Motor neuron (in vitro differentiated cells): ENCODE measurements around the gene UROD. TPM values are rescaled to one million over a fixed set of nuclear protein-coding genes. Genes with fewer than 3 reads are reported as not detected.
"Not testable (repeated sequence)": the region's sequence is repeated elsewhere in the genome, so short reads cannot be mapped to it uniquely, and the experiment has no call there.

Experiments used
- ATAC-seq, 8 experiments: fragments of 200-7000 bp; cut with Tn5 transposase; replicated peaks in 6 of 8; 2 replicates each; pipeline ENCODE4 v1.8.0; 2021; ENCODE audit warnings: mild to moderate bottlenecking in 8 of 8, moderate library complexity in 8 of 8
- H3K27ac ChIP-seq, 2 donors: fragments of 250-450 bp; sonication (Bioruptor Pico); 2 replicates each; pipeline ENCODE4 v1.9.0; 2021; ENCODE audit warnings: antibody characterized with exemption in 2 of 2, mild to moderate bottlenecking in 2 of 2, moderate library complexity in 1 of 2
- H3K4me1 ChIP-seq, 2 donors: fragments of 250-450 bp; sonication (Bioruptor Pico); replicated peaks in 1 of 2; 2 replicates each; pipeline ENCODE4 v1.6.1; 2021; ENCODE audit warnings: antibody characterized with exemption in 2 of 2, mild to moderate bottlenecking in 2 of 2, moderate library complexity in 1 of 2
- H3K4me3 ChIP-seq, 5 donors: fragments of 250-450 bp; sonication (Bioruptor Pico); 2 replicates each; pipeline ENCODE4 v1.9.0; 2021; ENCODE audit warnings: antibody characterized with exemption in 5 of 5, mild to moderate bottlenecking in 5 of 5, moderate library complexity in 4 of 5
- WGBS, 10 experiments: fragments of 450-650 bp; shearing (Covaris generic); methylation state at CpG; one replicate each; pipeline ENCODE4 v1.0.0; 2022; 5-methylcytosine and 5-hydroxymethylcytosine counted together
- in situ Hi-C, 9 experiments: fragments of 400-800 bp; cut with MboI; loops; one replicate each; pipeline ENCODE4 v1.15.0; 2021; ENCODE audit warnings: low sequenced_read_pairs in 9 of 9, low pct_unique_long_range_greater_than_20kb in 2 of 9; ENCODE audit not compliant: unreplicated experiment in 9 of 9
- total RNA-seq, 8 experiments: library from RNA; unstranded; fragments of 300-600 nt; gene quantifications; 2 replicates each; pipeline versions ENCODE4 v1.2.3 to v1.2.4, GENCODE V29; 2022

UROD gene
- total RNA-seq, 8 experiments from 2014 or later, result 60.9 to 229 (median 99.3) TPM

GRCh38 chr1:44999232-44999631, 12.8 kb upstream of the UROD start:
- in situ Hi-C loops, result loop anchor here in 2 of 9 experiments (10.0 to 25.0 kb wide), 2 partner anchors 162 to 164 kb away; partner anchors contain the start of gene PTCH2 (in 1 of the 2)
- no peak overlapping the region for H3K27ac ChIP-seq
- no peak for ATAC-seq
- peaks cover 0 to 4% of the 10 kb centered on the region in 2 donors for H3K4me1 ChIP-seq
- no peak overlapping the region for H3K4me3 ChIP-seq
- WGBS, 10 experiments, result 67 to 100% (median 83%) methylated on average over 1 to 3 of the region's 3 CpGs

- peak in 7 of 8 experiments; percentile 16 to 45 (median 23) for ATAC-seq
- WGBS, 10 experiments, result 0 to 94% (median 78%) methylated on average over 1 to 4 of the region's 7 CpGs; no CpG with 5 or more reads in 5 of the 10 experiments
- H3K4me1 ChIP-seq, result no peaks in the 10 kb centered on the region
- H3K4me3 ChIP-seq, result no peak overlapping the region
- H3K27ac ChIP-seq, result no peak overlapping the region
- in situ Hi-C loops, result loop anchor here in 7 of 9 experiments (10.0 to 25.0 kb wide), 5 partner anchors 164 to 486 kb away; partner anchors contain the start of genes TESK2 (in 3 of the 7) and PTCH2 (in 1 of the 7)
These were observed 11.0 kb upstream of the UROD start for GRCh38 chr1:45001011-45001481.

- not testable (repeated sequence) for H3K4me1 ChIP-seq, ATAC-seq, H3K4me3 ChIP-seq, H3K27ac ChIP-seq
- in situ Hi-C loops, result loop anchor here in 7 of 9 experiments (10.0 to 25.0 kb wide), 5 partner anchors 164 to 486 kb away; partner anchors contain the start of genes TESK2 (in 3 of the 7) and PTCH2 (in 1 of the 7)
- WGBS, 10 experiments, result 63 to 100% (median 91%) methylated on average over 1 to 8 of the region's 8 CpGs; no CpG with 5 or more reads in 3 of the 10 experiments
These were observed 10.5 kb upstream of the UROD start for GRCh38 chr1:45001576-45001975.

GRCh38 chr1:45002650-45003645, 9.1 kb upstream of the UROD start:
- peak in 2 of 8 experiments; percentile 9 to 54 for ATAC-seq
- in situ Hi-C loops, result loop anchor here in 7 of 9 experiments (10.0 to 25.0 kb wide), 5 partner anchors 166 to 484 kb away; partner anchors contain the start of genes TESK2 (in 3 of the 7) and PTCH2 (in 1 of the 7)
- H3K4me1 ChIP-seq, result no peaks in the 10 kb centered on the region
- WGBS, 10 experiments, result 67 to 100% (median 83%) methylated on average over 1 to 7 of the region's 17 CpGs; no CpG with 5 or more reads in 4 of the 10 experiments
- no peak overlapping the region for H3K27ac ChIP-seq
- no peak overlapping the region for H3K4me3 ChIP-seq

- no peak overlapping the region for H3K27ac ChIP-seq
- no peaks in the 10 kb centered on the region for H3K4me1 ChIP-seq
- no peak overlapping the region for H3K4me3 ChIP-seq
- 56 to 100% (median 92%) methylated on average over 2 to 12 of the region's 14 CpGs; no CpG with 5 or more reads in 3 of the 10 experiments for WGBS, 10 experiments
- in situ Hi-C loops, result loop anchor here in 7 of 9 experiments (10.0 to 25.0 kb wide), 5 partner anchors 166 to 484 kb away; partner anchors contain the start of genes TESK2 (in 3 of the 7) and PTCH2 (in 1 of the 7)
- ATAC-seq, result peak in 2 of 8 experiments; percentile 11 to 20
These were observed 8.3 kb upstream of the UROD start for GRCh38 chr1:45003741-45004140.

- Histone ChIP-seq H3K4me1 (peaks cover 0 to under 1% of the 10 kb centered on the region in 2 donors), H3K4me3 (no peak overlapping the region), H3K27ac (no peak overlapping the region)
- ATAC-seq, result no peak
- WGBS, 10 experiments, result 20 to 92% (median 84%) methylated on average over 1 to 7 of the region's 7 CpGs; no CpG with 5 or more reads in 4 of the 10 experiments
- in situ Hi-C loops, result loop anchor here in 7 of 9 experiments (10.0 to 25.0 kb wide), 5 partner anchors 167 to 483 kb away; partner anchors contain the start of genes TESK2 (in 3 of the 7) and PTCH2 (in 1 of the 7)
These were observed 7.7 kb upstream of the UROD start for GRCh38 chr1:45004281-45004920.

- Histone ChIP-seq H3K4me3 (no peak overlapping the region), H3K4me1 (peaks cover 4 to 8% of the 10 kb centered on the region in 2 donors), H3K27ac (no peak overlapping the region)
- no peak for ATAC-seq
- 53 to 100% (median 89%) methylated on average over 2 to 6 of the region's 6 CpGs; no CpG with 5 or more reads in 3 of the 10 experiments for WGBS, 10 experiments
- in situ Hi-C loops, result loop anchor here in 7 of 9 experiments (10.0 to 25.0 kb wide), 5 partner anchors 168 to 482 kb away; partner anchors contain the start of genes TESK2 (in 3 of the 7) and PTCH2 (in 1 of the 7)
These were observed 6.3 kb upstream of the UROD start for GRCh38 chr1:45005761-45006160.

- in situ Hi-C loops, result loop anchor here in 7 of 9 experiments (10.0 to 25.0 kb wide), 5 partner anchors 170 to 480 kb away; partner anchors contain the start of genes TESK2 (in 3 of the 7) and PTCH2 (in 1 of the 7)
- Histone ChIP-seq H3K27ac (no peak overlapping the region), H3K4me3 (no peak overlapping the region), H3K4me1 (peaks cover 10 to 14% of the 10 kb centered on the region in 2 donors)
- no peak for ATAC-seq
- 67 to 92% (median 83%) methylated on average over 2 to 5 of the region's 11 CpGs; no CpG with 5 or more reads in 3 of the 10 experiments for WGBS, 10 experiments
These were observed 4.7 kb upstream of the UROD start for GRCh38 chr1:45007311-45007710.

- H3K4me3 ChIP-seq, result no peak overlapping the region
- in situ Hi-C loops, result loop anchor here in 7 of 9 experiments (10.0 to 25.0 kb wide), 5 partner anchors 171 to 479 kb away; partner anchors contain the start of genes TESK2 (in 3 of the 7) and PTCH2 (in 1 of the 7)
- no peak for ATAC-seq
- H3K4me1 ChIP-seq, result peaks cover 10 to 17% of the 10 kb centered on the region in 2 donors
- WGBS, 10 experiments, result 71 to 100% (median 89%) methylated on average over 1 to 3 of the region's 3 CpGs; no CpG with 5 or more reads in 4 of the 10 experiments
- no peak overlapping the region for H3K27ac ChIP-seq
These were observed 4.0 kb upstream of the UROD start for GRCh38 chr1:45008076-45008475.

GRCh38 chr1:45008516-45008915, 3.5 kb upstream of the UROD start:
- Histone ChIP-seq H3K4me3 (no peak overlapping the region), H3K4me1 (peaks cover 10 to 21% of the 10 kb centered on the region in 2 donors), H3K27ac (no peak overlapping the region)
- in situ Hi-C loops, result loop anchor here in 7 of 9 experiments (10.0 to 25.0 kb wide), 5 partner anchors 171 to 479 kb away; partner anchors contain the start of genes TESK2 (in 3 of the 7) and PTCH2 (in 1 of the 7)
- ATAC-seq, result no peak
- 83 to 100% (median 90%) methylated on average over 2 to 9 of the region's 12 CpGs; no CpG with 5 or more reads in 4 of the 10 experiments for WGBS, 10 experiments

- Histone ChIP-seq H3K4me3 (peak overlapping the region in 1 of 5 donors; percentile 93), H3K27ac (no peak overlapping the region), H3K4me1 (peaks cover 10 to 21% of the 10 kb centered on the region in 2 donors)
- no peak for ATAC-seq
- WGBS, 10 experiments, result 80 to 100% (median 94%) methylated on average over 1 to 11 of the region's 11 CpGs; no CpG with 5 or more reads in 3 of the 10 experiments
- in situ Hi-C loops, result loop anchor here in 7 of 9 experiments (10.0 to 25.0 kb wide), 5 partner anchors 172 to 478 kb away; partner anchors contain the start of genes TESK2 (in 3 of the 7) and PTCH2 (in 1 of the 7)
These were observed 2.7 kb upstream of the UROD start for GRCh38 chr1:45009296-45009865.
